Measurements from ENCODE around the gene CATSPERE. TPM values are rescaled to one million over a fixed set of nuclear protein-coding genes. Genes with fewer than 3 reads are reported as not detected.

Gene CATSPERE
- total RNA-seq, 2 donors from 2014 or later: 0.22 to 0.27 TPM

- Histone ChIP-seq H3K27ac (no peak overlapping the region), H3K4me3 (no peak overlapping the region), H3K9ac (ENCODE audit: low read depth in 2 of 2, low read length in 2 of 2) (no peak overlapping the region), H3K36me3 (no peaks in the 10 kb centered on the region), H3K27me3 (no peaks in the 10 kb centered on the region), H3K9me3 (no peaks in the 10 kb centered on the region), H3K4me1 (no peaks in the 10 kb centered on the region)
- TF ChIP-seq, protein P1, sequence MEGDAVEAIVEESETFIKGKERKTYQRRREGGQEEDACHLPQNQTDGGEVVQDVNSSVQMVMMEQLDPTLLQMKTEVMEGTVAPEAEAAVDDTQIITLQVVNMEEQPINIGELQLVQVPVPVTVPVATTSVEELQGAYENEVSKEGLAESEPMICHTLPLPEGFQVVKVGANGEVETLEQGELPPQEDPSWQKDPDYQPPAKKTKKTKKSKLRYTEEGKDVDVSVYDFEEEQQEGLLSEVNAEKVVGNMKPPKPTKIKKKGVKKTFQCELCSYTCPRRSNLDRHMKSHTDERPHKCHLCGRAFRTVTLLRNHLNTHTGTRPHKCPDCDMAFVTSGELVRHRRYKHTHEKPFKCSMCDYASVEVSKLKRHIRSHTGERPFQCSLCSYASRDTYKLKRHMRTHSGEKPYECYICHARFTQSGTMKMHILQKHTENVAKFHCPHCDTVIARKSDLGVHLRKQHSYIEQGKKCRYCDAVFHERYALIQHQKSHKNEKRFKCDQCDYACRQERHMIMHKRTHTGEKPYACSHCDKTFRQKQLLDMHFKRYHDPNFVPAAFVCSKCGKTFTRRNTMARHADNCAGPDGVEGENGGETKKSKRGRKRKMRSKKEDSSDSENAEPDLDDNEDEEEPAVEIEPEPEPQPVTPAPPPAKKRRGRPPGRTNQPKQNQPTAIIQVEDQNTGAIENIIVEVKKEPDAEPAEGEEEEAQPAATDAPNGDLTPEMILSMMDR (IDR thresholded peaks at IDR 0.05): no peak
- DNase-seq: no peak
- intact Hi-C loops (cut with DNase I): no loop called here
Observed at GRCh38 chr1:244598611-244599010, 137.5 kb downstream of the CATSPERE start.

DNA sequence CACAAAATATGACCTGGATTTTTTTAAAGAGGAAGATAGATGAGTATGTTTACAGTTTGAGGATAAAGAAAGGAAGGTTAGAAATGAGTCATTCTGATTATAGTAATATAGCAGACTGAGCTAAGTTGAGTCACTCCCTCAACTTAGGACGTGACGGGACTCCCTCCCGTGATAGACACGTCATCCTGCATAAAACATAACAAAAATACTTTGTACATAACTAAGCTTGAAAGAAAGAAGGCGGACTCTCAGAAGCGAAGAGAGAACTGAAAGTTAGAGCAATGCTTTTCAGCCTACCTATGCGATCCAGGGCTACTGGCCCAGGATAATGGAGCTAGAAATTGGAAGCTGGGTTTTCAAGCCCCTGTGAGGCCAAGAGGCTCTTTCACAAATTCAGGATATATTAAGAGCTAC is 138.9 kb downstream of the CATSPERE start:
- Histone ChIP-seq H3K4me3 (no peak overlapping the region), H3K9me3 (no peaks in the 10 kb centered on the region), H3K9ac (ENCODE audit: low read depth in 2 of 2, low read length in 2 of 2) (no peak overlapping the region), H3K4me1 (no peaks in the 10 kb centered on the region), H3K27ac (no peak overlapping the region), H3K36me3 (no peaks in the 10 kb centered on the region), H3K27me3 (no peaks in the 10 kb centered on the region)
- TF ChIP-seq, protein P1 (IDR thresholded peaks at IDR 0.05): no peak
- no peak for DNase-seq
- intact Hi-C loops (cut with DNase I): loop anchor here (5.0 kb wide), 1 partner anchor 442 kb away; no protein-coding TSS in a partner anchor

GRCh38 chr1:244601336-244601735 is 140.3 kb downstream of the CATSPERE start:
- H3K27ac ChIP-seq: no peak overlapping the region
- intact Hi-C loops (cut with DNase I): loop anchor here (5.0 kb wide), 1 partner anchor 441 kb away; no protein-coding TSS in a partner anchor
- no peaks in the 10 kb centered on the region for H3K4me1 ChIP-seq
- H3K9me3 ChIP-seq: no peaks in the 10 kb centered on the region
- no peak overlapping the region for H3K4me3 ChIP-seq
- DNase-seq: no peak
- TF ChIP-seq, protein P1 (IDR thresholded peaks at IDR 0.05): no peak
- no peaks in the 10 kb centered on the region for H3K27me3 ChIP-seq
- H3K36me3 ChIP-seq: no peaks in the 10 kb centered on the region
- H3K9ac ChIP-seq (ENCODE audit: low read depth in 2 of 2, low read length in 2 of 2): no peak overlapping the region

DNA sequence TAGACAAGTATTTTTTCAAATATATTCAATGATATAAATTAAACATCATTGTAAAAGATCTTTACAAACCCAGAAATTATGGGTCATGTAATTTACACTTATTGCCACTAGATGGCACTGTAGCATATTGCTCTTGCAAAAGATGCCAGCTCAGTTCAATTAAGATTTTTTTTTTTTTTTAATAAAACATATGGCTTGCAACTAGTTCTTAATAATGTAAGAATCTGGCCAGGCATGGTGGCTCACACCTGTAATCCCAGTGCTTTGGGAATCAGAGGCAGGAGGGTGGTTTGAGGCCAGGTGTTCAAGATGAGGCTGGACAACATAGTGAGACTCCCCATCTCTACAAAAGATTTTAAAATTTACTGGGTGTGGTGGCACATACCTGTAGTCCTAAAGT is 142.4 kb downstream of the CATSPERE start:
- no peaks in the 10 kb centered on the region for H3K27me3 ChIP-seq
- no peaks in the 10 kb centered on the region for H3K9me3 ChIP-seq
- TF ChIP-seq, protein P1 (IDR thresholded peaks at IDR 0.05): peak; percentile 87
- H3K36me3 ChIP-seq: no peaks in the 10 kb centered on the region
- intact Hi-C loops (cut with DNase I): loop anchor here (2.0 to 5.0 kb wide), 2 partner anchors 193 to 439 kb away; no protein-coding TSS in a partner anchor
- DNase-seq: no peak
- H3K27ac ChIP-seq: no peak overlapping the region
- H3K9ac ChIP-seq (ENCODE audit: low read depth in 2 of 2, low read length in 2 of 2): no peak overlapping the region
- no peaks in the 10 kb centered on the region for H3K4me1 ChIP-seq
- H3K4me3 ChIP-seq: no peak overlapping the region

- Histone ChIP-seq H3K4me3 (no peak overlapping the region), H3K9ac (ENCODE audit: low read depth in 2 of 2, low read length in 2 of 2) (no peak overlapping the region), H3K27ac (no peak overlapping the region), H3K27me3 (no peaks in the 10 kb centered on the region), H3K36me3 (no peaks in the 10 kb centered on the region), H3K9me3 (no peaks in the 10 kb centered on the region), H3K4me1 (no peaks in the 10 kb centered on the region)
- TF ChIP-seq, protein P1 (IDR thresholded peaks at IDR 0.05): no peak
- no peak for DNase-seq
- intact Hi-C loops (cut with DNase I): no loop called here
Observed at GRCh38 chr1:244605835-244606370, 144.8 kb downstream of the CATSPERE start.

Data from colonic mucosa (tissue), 4 donors.